ENCODE results near the gene MYL12A. TPM values are rescaled to one million over a fixed set of nuclear protein-coding genes. Genes with fewer than 3 reads are reported as not detected.

The MYL12A gene
- polyA plus RNA-seq, 1 experiment: 579 TPM

GRCh38 chr18:3261373-3262233 is 14.0 kb downstream of the MYL12A start, which contains the start of gene MYL12B:
TSS of gene MYL12B (plus strand) at chr18:3262133. CDS start at chr18:3272899, 10,766 bp downstream.
- CTCF ChIA-PET: interaction anchor here (1.1 to 2.0 kb wide), 2 partner anchors 10 to 13 kb away, joined by 3 to 4 read pairs; no protein-coding TSS in a partner anchor
- H3K36me3 ChIP-seq (ENCODE audit: control insufficient read depth, insufficient read depth, low read length): peaks cover 7% of the 10 kb centered on the region

GRCh38 chr18:3262234-3263131 is 14.9 kb downstream of the MYL12A start:
- H3K27me3 ChIP-seq (ENCODE audit: control insufficient read depth, insufficient read depth, low read length): no peaks in the 10 kb centered on the region
- peaks cover 7% of the 10 kb centered on the region for H3K36me3 ChIP-seq (ENCODE audit: control insufficient read depth, insufficient read depth, low read length)
- TF ChIP-seq CTCF (IDR thresholded peaks at IDR 0.05; ENCODE audit: insufficient read depth, low read depth, low read length): no peak
- ChIA-PET CTCF (interaction anchor here (2.0 kb wide), 1 partner anchor 14 kb away, joined by 4 read pairs; no protein-coding TSS in a partner anchor), POLR2A (interaction anchor here (0.6 to 0.7 kb wide), 2 partner anchors 192 to 689 kb away, joined by 3 read pairs; no protein-coding TSS in a partner anchor)
- peak overlapping the region; percentile 70 for H3K4me3 ChIP-seq (ENCODE audit: low read depth, low read length)
- no peak for DNase-seq (ENCODE audit: low read depth)

More at GRCh38 chr18:3261373-3262233, 14.0 kb downstream of the MYL12A start, which contains the start of gene MYL12B:
- TF ChIP-seq CTCF (IDR thresholded peaks at IDR 0.05; ENCODE audit: insufficient read depth, low read depth, low read length): no peak
- POLR2A ChIA-PET: interaction anchor here (1.1 kb wide), 1 partner anchor 10 kb away, joined by 4 read pairs; no protein-coding TSS in a partner anchor
- Histone ChIP-seq H3K4me3 (ENCODE audit: low read depth, low read length) (peak within 1 kb of the TSS; percentile 70), H3K27me3 (ENCODE audit: control insufficient read depth, insufficient read depth, low read length) (no peaks in the 10 kb centered on the region)
- no peak for DNase-seq (ENCODE audit: low read depth)

- POLR2A ChIA-PET: interaction anchor here (0.6 to 0.7 kb wide), 2 partner anchors 191 to 690 kb away, joined by 3 read pairs; no protein-coding TSS in a partner anchor
- Histone ChIP-seq H3K27me3 (ENCODE audit: control insufficient read depth, insufficient read depth, low read length) (no peaks in the 10 kb centered on the region), H3K36me3 (ENCODE audit: control insufficient read depth, insufficient read depth, low read length) (peaks cover 4% of the 10 kb centered on the region), H3K4me3 (ENCODE audit: low read depth, low read length) (peak overlapping the region; percentile 70)
- no peak for DNase-seq (ENCODE audit: low read depth)
- CTCF ChIA-PET: interaction anchor here (0.8 to 1.3 kb wide), 2 partner anchors 16 to 331 kb away, joined by 3 to 4 read pairs; no protein-coding TSS in a partner anchor
- no peak for TF ChIP-seq CTCF (IDR thresholded peaks at IDR 0.05; ENCODE audit: insufficient read depth, low read depth, low read length)
Measured at GRCh38 chr18:3263132-3263700, 15.6 kb downstream of the MYL12A start.

- ChIA-PET CTCF (interaction anchor here (1.3 kb wide), 1 partner anchor 330 kb away, joined by 4 read pairs; no protein-coding TSS in a partner anchor), POLR2A (no interaction called here)
- H3K27me3 ChIP-seq (ENCODE audit: control insufficient read depth, insufficient read depth, low read length): no peaks in the 10 kb centered on the region
- no peak overlapping the region for H3K4me3 ChIP-seq (ENCODE audit: low read depth, low read length)
- H3K36me3 ChIP-seq (ENCODE audit: control insufficient read depth, insufficient read depth, low read length): no peaks in the 10 kb centered on the region; the same call in 1 of the 2 replicates
- no peak for TF ChIP-seq CTCF (IDR thresholded peaks at IDR 0.05; ENCODE audit: insufficient read depth, low read depth, low read length)
- DNase-seq (ENCODE audit: low read depth): no peak
Measured at GRCh38 chr18:3264362-3264761, 16.8 kb downstream of the MYL12A start.
